ENCODE data around the gene PPP2R5B. TPM values are rescaled to one million over a fixed set of nuclear protein-coding genes. Genes with fewer than 3 reads are reported as not detected.

The PPP2R5B gene
- total RNA-seq, 4 donors from 2014 or later = 17.2 to 34.2 (median 24.3) TPM

DNA sequence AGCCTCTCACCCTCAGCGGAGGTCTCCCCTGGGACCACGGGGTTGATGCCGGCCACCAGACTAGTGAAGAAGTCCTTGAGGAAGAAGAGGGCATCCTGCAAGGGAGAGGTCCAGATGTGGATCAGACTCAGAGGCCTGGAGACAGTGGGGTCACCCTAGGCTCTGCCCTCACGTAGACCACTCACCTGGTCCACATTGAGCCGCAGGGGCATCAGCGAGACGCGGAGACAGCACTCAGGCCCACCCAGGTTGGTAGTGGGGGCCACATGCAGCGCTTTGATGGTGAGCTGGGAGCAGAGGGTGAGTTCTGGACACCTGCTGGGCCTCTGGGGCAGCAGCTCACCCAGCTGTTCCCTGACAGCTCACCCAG lies 26.4 kb upstream of the PPP2R5B start:
- in situ Hi-C loops (cut with MboI; ENCODE audit: low sequenced_read_pairs in 4 of 4) (no loop called here), intact Hi-C loops (cut with DNase I; ENCODE audit: low total_unique reads) (no loop called here)
- peaks cover 7 to 58% of the 10 kb centered on the region in 2 donors for H3K36me3 ChIP-seq
- H3K27ac ChIP-seq = no peak overlapping the region
- ATAC-seq (no peak), DNase-seq (no peak)
- no peaks in the 10 kb centered on the region for H3K9me3 ChIP-seq
- H3K4me1 ChIP-seq = peaks cover 0 to 4% of the 10 kb centered on the region in 2 donors
- TF ChIP-seq, protein P1, sequence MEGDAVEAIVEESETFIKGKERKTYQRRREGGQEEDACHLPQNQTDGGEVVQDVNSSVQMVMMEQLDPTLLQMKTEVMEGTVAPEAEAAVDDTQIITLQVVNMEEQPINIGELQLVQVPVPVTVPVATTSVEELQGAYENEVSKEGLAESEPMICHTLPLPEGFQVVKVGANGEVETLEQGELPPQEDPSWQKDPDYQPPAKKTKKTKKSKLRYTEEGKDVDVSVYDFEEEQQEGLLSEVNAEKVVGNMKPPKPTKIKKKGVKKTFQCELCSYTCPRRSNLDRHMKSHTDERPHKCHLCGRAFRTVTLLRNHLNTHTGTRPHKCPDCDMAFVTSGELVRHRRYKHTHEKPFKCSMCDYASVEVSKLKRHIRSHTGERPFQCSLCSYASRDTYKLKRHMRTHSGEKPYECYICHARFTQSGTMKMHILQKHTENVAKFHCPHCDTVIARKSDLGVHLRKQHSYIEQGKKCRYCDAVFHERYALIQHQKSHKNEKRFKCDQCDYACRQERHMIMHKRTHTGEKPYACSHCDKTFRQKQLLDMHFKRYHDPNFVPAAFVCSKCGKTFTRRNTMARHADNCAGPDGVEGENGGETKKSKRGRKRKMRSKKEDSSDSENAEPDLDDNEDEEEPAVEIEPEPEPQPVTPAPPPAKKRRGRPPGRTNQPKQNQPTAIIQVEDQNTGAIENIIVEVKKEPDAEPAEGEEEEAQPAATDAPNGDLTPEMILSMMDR (IDR thresholded peaks at IDR 0.05 in 4 of 5, conservative IDR thresholded peaks at IDR 0.05 in 1 of 5) = no peak
- no peak for TF ChIP-seq POLR2A (IDR thresholded peaks at IDR 0.05)
- no peaks in the 10 kb centered on the region for H3K27me3 ChIP-seq
- no peak overlapping the region for H3K4me3 ChIP-seq

DNA sequence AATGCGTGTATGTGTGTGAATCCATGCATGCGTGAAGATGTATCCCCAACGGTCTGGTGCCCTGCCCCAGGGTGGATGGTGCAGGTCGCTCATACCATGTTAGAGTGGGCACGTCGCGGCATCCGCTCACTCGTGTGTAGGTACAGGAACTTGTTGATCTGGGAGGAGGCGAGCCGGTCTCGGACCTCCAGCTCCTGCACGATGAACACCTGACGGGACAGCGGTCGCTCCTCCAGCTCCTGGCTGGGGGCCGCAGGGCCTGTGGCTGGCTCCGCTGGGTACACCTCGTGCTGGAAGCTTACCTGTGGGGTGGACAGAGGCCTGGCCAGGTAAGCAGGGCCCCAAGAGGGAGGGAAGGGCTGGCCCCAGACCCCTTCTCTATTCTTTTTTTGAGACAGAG lies 25.9 kb upstream of the PPP2R5B start:
- in situ Hi-C loops (cut with MboI; ENCODE audit: low sequenced_read_pairs in 4 of 4) = no loop called here
- ATAC-seq = no peak

DNA sequence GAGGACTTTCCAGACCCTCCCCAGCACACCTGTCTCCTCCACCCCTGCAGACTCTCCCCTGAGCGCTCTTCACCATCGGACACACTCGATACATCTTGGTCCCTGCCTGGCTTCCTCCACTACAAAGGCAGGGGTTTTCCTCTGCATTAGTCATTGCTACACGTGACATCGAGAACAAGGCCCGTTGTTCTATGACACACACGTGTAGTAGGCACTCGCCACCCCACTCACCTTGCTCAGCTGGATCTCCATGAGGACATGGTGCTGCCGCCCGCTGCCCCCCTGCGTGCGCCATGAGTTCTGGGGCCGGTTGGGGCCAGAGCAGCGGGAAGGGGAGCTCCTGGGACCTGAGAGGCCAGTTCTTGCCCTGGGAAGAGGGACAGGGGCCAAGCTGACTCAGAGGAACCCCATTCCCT lies 24.2 kb upstream of the PPP2R5B start:
- Histone ChIP-seq H3K9me3 (no peaks in the 10 kb centered on the region), H3K27me3 (no peaks in the 10 kb centered on the region), H3K4me1 (no peaks in the 10 kb centered on the region), H3K36me3 (peaks cover 7 to 71% of the 10 kb centered on the region in 2 donors), H3K4me3 (no peak overlapping the region), H3K27ac (no peak overlapping the region)
- in situ Hi-C loops (cut with MboI; ENCODE audit: low sequenced_read_pairs in 4 of 4) (no loop called here), intact Hi-C loops (cut with DNase I; ENCODE audit: low total_unique reads) (no loop called here)
- DNase-seq (no peak), ATAC-seq (no peak)
- TF ChIP-seq, protein P1 (IDR thresholded peaks at IDR 0.05 in 4 of 5, conservative IDR thresholded peaks at IDR 0.05 in 1 of 5) = no peak
- no peak for TF ChIP-seq POLR2A (IDR thresholded peaks at IDR 0.05)

More for the DNA sequence above, 25.9 kb upstream of the PPP2R5B start:
- intact Hi-C loops (cut with DNase I; ENCODE audit: low total_unique reads) = no loop called here
- H3K27me3 ChIP-seq = no peaks in the 10 kb centered on the region
- DNase-seq = no peak
- H3K36me3 ChIP-seq = peaks cover 7 to 63% of the 10 kb centered on the region in 2 donors
- peaks cover 0 to 4% of the 10 kb centered on the region in 2 donors for H3K4me1 ChIP-seq
- TF ChIP-seq, protein P1 (IDR thresholded peaks at IDR 0.05 in 4 of 5, conservative IDR thresholded peaks at IDR 0.05 in 1 of 5) = no peak
- TF ChIP-seq POLR2A (IDR thresholded peaks at IDR 0.05) = no peak
- H3K4me3 ChIP-seq = no peak overlapping the region
- no peak overlapping the region for H3K27ac ChIP-seq
- H3K9me3 ChIP-seq = no peaks in the 10 kb centered on the region

DNA sequence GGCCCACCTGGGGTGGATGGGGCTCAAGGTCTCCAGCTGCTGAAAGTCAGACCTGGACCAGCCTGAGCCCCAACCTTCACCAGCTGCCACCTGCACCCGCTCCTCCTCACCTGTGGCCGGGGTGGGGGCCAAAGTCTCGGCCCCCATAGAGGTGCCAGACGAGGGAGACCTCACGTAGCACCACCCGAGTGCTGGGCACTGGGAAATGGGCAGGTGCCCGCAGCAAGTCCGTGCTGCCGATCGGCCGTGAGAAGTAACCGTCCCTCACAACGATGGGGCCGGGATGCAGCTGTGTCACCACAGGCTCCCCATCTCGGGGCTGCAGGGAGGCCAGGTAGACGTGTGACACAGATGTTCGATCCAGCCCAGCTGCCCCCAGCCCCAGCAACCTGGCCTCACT lies 23.7 kb upstream of the PPP2R5B start:
- ATAC-seq (no peak), DNase-seq (no peak)
- intact Hi-C loops (cut with DNase I; ENCODE audit: low total_unique reads) (no loop called here), in situ Hi-C loops (cut with MboI; ENCODE audit: low sequenced_read_pairs in 4 of 4) (no loop called here)
- H3K27me3 ChIP-seq = no peaks in the 10 kb centered on the region
- no peak for TF ChIP-seq POLR2A (IDR thresholded peaks at IDR 0.05)
- TF ChIP-seq, protein P1 (IDR thresholded peaks at IDR 0.05 in 4 of 5, conservative IDR thresholded peaks at IDR 0.05 in 1 of 5) = no peak
- peaks cover 7 to 76% of the 10 kb centered on the region in 2 donors for H3K36me3 ChIP-seq
- H3K9me3 ChIP-seq = no peaks in the 10 kb centered on the region
- H3K27ac ChIP-seq = no peak overlapping the region
- no peak overlapping the region for H3K4me3 ChIP-seq
- H3K4me1 ChIP-seq = no peaks in the 10 kb centered on the region
